HCT116 (cell line): Measurements from ENCODE around the gene RASGRP2. TPM values are rescaled to one million over a fixed set of nuclear protein-coding genes. Genes with fewer than 3 reads are reported as not detected.

ENCODE experiments used
- ATAC-seq: fragments of 200-7000 bp; cut with Tn5 transposase; 2 replicates; pipeline ENCODE4 v1.9.1; 2020; ENCODE audit warnings: mild to moderate bottlenecking, moderate library complexity
- BruUV-seq: library from RNA; stranded (reverse); fragments of 400-500 nt; replicated peaks from 2 replicates; lab custom pipeline; 2021; lab: Mats Ljungman, UMichigan
- CTCF ChIA-PET: fragments of 300-600 bp; sonication (Branson Sonifier 250); formaldehyde crosslinking; loops from one replicate; lab custom pipeline; 2021; ENCODE audit warnings: antibody characterized with exemption; lab: Charles Lee
- POLR2A ChIA-PET: fragments of 300-600, 350-600 bp; sonication (Branson Sonifier 250); formaldehyde crosslinking; loops from one replicate; lab custom pipeline; 2021; ENCODE audit warnings: antibody characterized with exemption; lab: Charles Lee
- RAD21 ChIA-PET, 2 experiments: fragments of 300-600 bp; sonication (Branson Sonifier 250); formaldehyde crosslinking; loops; one replicate each; lab custom pipeline; 2023; ENCODE audit warnings: low total read pairs in 2 of 2; ENCODE audit not compliant: uncharacterized antibody in 2 of 2, unreplicated experiment in 2 of 2, low non-redundant PET in 1 of 2; lab: Charles Lee
- DNase-seq: peaks from one replicate; pipeline ENCODE4 v3.0.0-alpha.2; 2010; ENCODE audit warnings: low read depth, low spot score
- H2AFZ ChIP-seq: fragments of 200-600 bp; shearing (Covaris generic), sonication (generic); 2 replicates; pipeline ENCODE4 v1.6.1; 2017; ENCODE audit warnings: low read depth, mixed run types, mixed read lengths, antibody characterized with exemption, low read length; ENCODE audit not compliant: poor library complexity, severe bottlenecking
- H3K27ac ChIP-seq: 2 replicates; pipeline ENCODE4 v1.5.1; 2012; ENCODE audit warnings: low read depth, low read length
- H3K27me3 ChIP-seq: fragments of 200-600 bp; sonication (generic); 2 replicates; pipeline ENCODE4 v1.6.1; 2016; ENCODE audit warnings: mixed run types, low read length, mixed read lengths; ENCODE audit not compliant: insufficient read depth
- H3K36me3 ChIP-seq, 2 experiments: fragments of 200-500 bp in 1 of 2; fragments of 200-600 bp in 1 of 2; sonication (Bioruptor generic) in 1 of 2; sonication (generic) in 1 of 2; 2 replicates each; pipeline versions ENCODE4 v1.5.1 to v1.6.1; 2014 to 2016; ENCODE audit warnings: low read length in 2 of 2, inconsistent platforms in 1 of 2, mixed read lengths in 1 of 2, mixed run types in 1 of 2; ENCODE audit not compliant: insufficient read depth in 2 of 2, control insufficient read depth in 1 of 2
- H3K4me1 ChIP-seq, 2 experiments: fragments of 200-600 bp in 1 of 2; sonication (generic) in 1 of 2; 2 replicates each; pipeline versions ENCODE4 v1.5.1 to v1.6.1; 2012 to 2017; ENCODE audit warnings: low read length in 2 of 2, inconsistent platforms in 1 of 2, mild to moderate bottlenecking in 1 of 2, mixed read lengths in 1 of 2, mixed run types in 1 of 2, moderate library complexity in 1 of 2; ENCODE audit not compliant: insufficient read depth in 2 of 2, control insufficient read depth in 1 of 2
- H3K4me2 ChIP-seq: fragments of 200-600 bp; sonication (generic); 2 replicates; pipeline ENCODE4 v1.6.1; 2017; ENCODE audit warnings: mixed run types, low read length, mixed read lengths
- H3K4me3 ChIP-seq, 2 experiments: fragments of 200-600 bp in 1 of 2; sonication (generic) in 1 of 2; replicated peaks in 1 of 2; 2 replicates each; pipeline ENCODE4 v1.5.1; 2011 to 2016; ENCODE audit warnings: low read length in 2 of 2, control low read depth in 1 of 2, low read depth in 1 of 2, mild to moderate bottlenecking in 1 of 2, mixed read lengths in 1 of 2, mixed run types in 1 of 2
- H3K79me2 ChIP-seq: fragments of 200-600 bp; sonication (generic); 2 replicates; pipeline ENCODE4 v1.6.1; 2017; ENCODE audit warnings: mild to moderate bottlenecking, mixed run types, low read length, moderate library complexity, mixed read lengths; ENCODE audit not compliant: insufficient read depth
- H3K9ac ChIP-seq: fragments of 200-600 bp; sonication (generic); 2 replicates; pipeline ENCODE4 v1.6.1; 2016; ENCODE audit warnings: low read length, mixed read lengths
- H3K9me2 ChIP-seq: fragments of 200-600 bp; sonication (generic), shearing (Covaris generic); 2 replicates; pipeline ENCODE4 v1.6.1; 2017; ENCODE audit warnings: mixed run types, mild to moderate bottlenecking, moderate library complexity; ENCODE audit not compliant: insufficient read depth
- H3K9me3 ChIP-seq, 2 experiments: fragments of 200-500 bp in 1 of 2; fragments of 200-600 bp in 1 of 2; sonication (Bioruptor generic) in 1 of 2; sonication (generic) in 1 of 2; 2 replicates each; pipeline ENCODE4 v1.6.1; 2014 to 2017; ENCODE audit warnings: low read length in 2 of 2, mixed read lengths in 2 of 2, inconsistent platforms in 1 of 2, low read depth in 1 of 2, mild to moderate bottlenecking in 1 of 2, mixed run types in 1 of 2, moderate library complexity in 1 of 2; ENCODE audit not compliant: control insufficient read depth in 1 of 2, insufficient read depth in 1 of 2
- H4K20me1 ChIP-seq: fragments of 200-600 bp; sonication (generic), shearing (Covaris generic); 2 replicates; pipeline ENCODE4 v1.6.1; 2017; ENCODE audit warnings: mixed run types, mild to moderate bottlenecking, moderate library complexity; ENCODE audit not compliant: insufficient read depth
- ATF3 ChIP-seq: IDR thresholded peaks from 2 replicates; pipeline ENCODE4 v1.6.1; 2012
- CEBPB ChIP-seq: IDR thresholded peaks from 2 replicates; pipeline ENCODE4 v1.6.1; 2012; ENCODE audit warnings: low read depth
- CTCF ChIP-seq, 3 experiments: fragments of 200-600 bp in 1 of 3; sonication (generic) in 1 of 3; IDR thresholded peaks in 2 of 3; conservative IDR thresholded peaks in 1 of 3; 2 replicates each; pipeline ENCODE4 v1.5.1; 2012 to 2017; ENCODE audit warnings: low read depth in 2 of 3, low read length in 2 of 3, antibody characterized with exemption in 1 of 3, borderline replicate concordance in 1 of 3, control low read depth in 1 of 3, mild to moderate bottlenecking in 1 of 3, mixed read lengths in 1 of 3, mixed run types in 1 of 3, moderate library complexity in 1 of 3; ENCODE audit not compliant: insufficient read depth in 1 of 3
- EGR1 ChIP-seq: IDR thresholded peaks from 2 replicates; pipeline ENCODE4 v1.6.1; 2012; ENCODE audit warnings: low read depth
- ELF1 ChIP-seq: IDR thresholded peaks from 2 replicates; pipeline ENCODE4 v1.6.1; 2012; ENCODE audit warnings: low read depth, borderline replicate concordance
- EZH2 ChIP-seq: fragments of 200-600 bp; sonication (generic); IDR thresholded peaks from 2 replicates; pipeline ENCODE4 v1.6.1; 2017; ENCODE audit warnings: antibody characterized with exemption, mixed run types
- FOSL1 ChIP-seq: IDR thresholded peaks from 2 replicates; pipeline ENCODE4 v1.6.1; 2012; ENCODE audit warnings: low read depth
- JUND ChIP-seq: IDR thresholded peaks from 2 replicates; pipeline ENCODE4 v1.6.1; 2012
- POLR2A ChIP-seq: IDR thresholded peaks from 2 replicates; pipeline ENCODE4 v1.7.0; 2011; ENCODE audit warnings: borderline replicate concordance; ENCODE audit not compliant: insufficient read depth, insufficient read length; ENCODE audit errors: extremely low read depth
- RAD21 ChIP-seq: IDR thresholded peaks from 2 replicates; pipeline ENCODE4 v1.6.1; 2012; ENCODE audit warnings: low read depth, mild to moderate bottlenecking
- REST ChIP-seq: IDR thresholded peaks from 2 replicates; pipeline ENCODE4 v1.6.1; 2012; ENCODE audit warnings: low read depth
- TCF7L2 ChIP-seq: IDR thresholded peaks from 2 replicates; pipeline ENCODE4 v1.7.0; 2011; ENCODE audit warnings: borderline replicate concordance, inconsistent platforms; ENCODE audit not compliant: insufficient read depth, insufficient read length; ENCODE audit errors: extremely low read depth
- ZBTB33 ChIP-seq: IDR thresholded peaks from 2 replicates; pipeline ENCODE4 v1.6.1; 2011; ENCODE audit warnings: mild to moderate bottlenecking, low read length, moderate library complexity; ENCODE audit not compliant: insufficient replicate concordance; ENCODE audit errors: extremely low read depth
- ZNF274 ChIP-seq: fragments of 200-500 bp; sonication (Bioruptor generic); IDR thresholded peaks from 2 replicates; pipeline ENCODE4 v1.6.1; 2014; ENCODE audit warnings: mild to moderate bottlenecking, low read depth, low read length, inconsistent platforms
- intact Hi-C: fragments of 100-400 bp; cut with micrococcal nuclease; formaldehyde crosslinking; loops from 2 replicates; pipeline ENCODE4 v1.10.0; 2022
- total RNA-seq: library from RNA; stranded (reverse); gene quantifications from one replicate; pipeline ENCODE4 v1.2.1, GENCODE V29; 2021; ENCODE audit not compliant: unreplicated experiment

RASGRP2 gene
- total RNA-seq, 1 experiment from 2014 or later: 12.8 TPM

- Histone ChIP-seq H3K4me3 (no peak overlapping the region), H3K4me1 (peaks cover 0 to 18% of the 10 kb centered on the region in 2 experiments; a peak in 2 of 4 replicates), H3K9me2 (no peaks in the 10 kb centered on the region), H3K27ac (no peak overlapping the region), H2AFZ (no peak overlapping the region), H3K9me3 (no peaks in the 10 kb centered on the region), H3K79me2 (no peaks in the 10 kb centered on the region), H3K9ac (no peak overlapping the region), H3K27me3 (no peaks in the 10 kb centered on the region), H3K36me3 (no peaks in the 10 kb centered on the region), H4K20me1 (no peaks in the 10 kb centered on the region), H3K4me2 (no peak overlapping the region)
- ATAC-seq (no peak), DNase-seq (no peak)
- no TSS peak for BruUV-seq
- POLR2A ChIA-PET: interaction anchor here (0.7 kb wide), 1 partner anchor 385 kb away, joined by 3 read pairs; no protein-coding TSS in a partner anchor
- TF ChIP-seq CEBPB (no peak), REST (no peak), JUND (no peak), EZH2 (no peak), ZNF274 (no peak), ZBTB33 (no peak), RAD21 (no peak), CTCF (IDR thresholded peaks at IDR 0.05 in 2 of 3, conservative IDR thresholded peaks at IDR 0.05 in 1 of 3; ENCODE audit: borderline replicate concordance in 1 of 3, insufficient read depth in 1 of 3, low read depth in 2 of 3, low read length in 2 of 3) (no peak), POLR2A (no peak), ELF1 (no peak), TCF7L2 (no peak), EGR1 (no peak), ATF3 (no peak), FOSL1 (no peak)
- CTCF ChIA-PET: interaction anchor here (0.8 to 2.6 kb wide), 2 partner anchors 38 to 76 kb away, joined by 3 to 5 read pairs; no protein-coding TSS in a partner anchor
- RAD21 ChIA-PET: no interaction called here
- intact Hi-C loops: no loop called here
These were observed 16.9 kb downstream of the RASGRP2 start for GRCh38 chr11:64726867-64727530.
